HTERT RPE-1 (cell line): ENCODE measurements around the gene USF2.
"Not testable (repeated sequence)": the region's sequence is repeated elsewhere in the genome, so short reads cannot be mapped to it uniquely, and the experiment has no call there.

Source experiments
- in situ Hi-C: fragments of 300-500 bp; cut with MboI; formaldehyde crosslinking; loops from 4 replicates; pipeline ENCODE4 v1.14.3; 2020; ENCODE audit warnings: low sequenced_read_pairs

USF2 gene

DNA sequence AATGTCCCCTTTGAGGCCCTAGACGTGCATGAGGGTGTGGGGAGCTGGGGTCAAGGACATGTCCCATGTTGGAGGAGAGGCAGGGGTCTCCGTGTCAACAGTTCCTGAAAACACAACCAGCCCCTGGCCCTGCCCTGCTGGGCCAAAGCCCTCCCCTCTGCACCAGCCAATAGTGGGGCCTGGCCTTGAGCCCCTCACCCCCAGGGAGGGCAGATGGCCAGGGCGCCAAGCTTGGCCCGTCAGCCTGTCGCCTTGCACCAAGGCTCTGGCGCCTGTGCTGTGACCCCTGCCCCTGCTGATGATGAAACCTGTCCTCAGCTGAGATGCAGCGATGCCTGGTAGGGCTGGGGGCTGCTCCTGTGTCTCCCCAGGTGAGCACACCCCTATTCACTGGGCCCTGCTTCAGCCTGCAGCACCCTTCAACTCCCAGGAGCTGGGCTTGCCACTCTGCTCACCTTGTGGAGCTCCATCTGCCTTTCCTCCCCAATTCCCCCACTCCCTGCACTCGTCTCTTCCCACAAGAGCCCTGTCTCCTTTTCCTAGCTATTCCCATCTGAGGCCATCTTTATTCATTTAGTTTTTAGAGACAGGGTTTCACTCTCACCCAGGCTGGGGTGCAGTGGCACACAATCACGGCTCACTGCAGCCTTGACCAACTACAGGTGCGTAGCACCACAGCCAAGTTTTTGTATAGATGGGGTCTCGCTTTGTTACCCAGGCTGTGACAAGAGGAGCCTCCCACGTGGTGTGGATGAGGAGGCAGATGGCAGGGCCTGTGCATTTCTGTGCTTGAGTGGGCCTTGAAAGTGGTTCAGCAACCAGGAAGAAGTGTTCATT is 11.4 kb downstream of the USF2 start:
- in situ Hi-C loops = no loop called here

DNA sequence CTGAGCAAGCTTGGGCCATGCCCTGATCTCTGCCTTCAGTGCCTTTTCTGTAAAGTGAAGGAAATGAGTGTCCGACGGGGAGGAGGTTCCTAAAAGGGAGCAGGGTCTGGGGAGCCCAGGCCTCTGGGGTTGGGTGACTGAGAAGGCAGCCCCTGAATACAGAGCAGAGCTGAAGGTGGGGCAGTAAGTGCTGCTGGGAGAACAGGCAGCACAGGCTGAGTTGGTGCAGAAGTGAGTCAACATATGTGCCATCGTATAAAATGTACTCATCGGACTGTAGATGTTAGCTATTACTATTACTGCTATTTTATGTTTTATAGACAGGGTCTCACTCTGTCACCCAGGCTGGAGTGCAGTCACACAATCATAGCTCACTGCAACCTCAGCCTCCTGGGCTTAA is 12.5 kb downstream of the USF2 start:
- in situ Hi-C loops = no loop called here

DNA sequence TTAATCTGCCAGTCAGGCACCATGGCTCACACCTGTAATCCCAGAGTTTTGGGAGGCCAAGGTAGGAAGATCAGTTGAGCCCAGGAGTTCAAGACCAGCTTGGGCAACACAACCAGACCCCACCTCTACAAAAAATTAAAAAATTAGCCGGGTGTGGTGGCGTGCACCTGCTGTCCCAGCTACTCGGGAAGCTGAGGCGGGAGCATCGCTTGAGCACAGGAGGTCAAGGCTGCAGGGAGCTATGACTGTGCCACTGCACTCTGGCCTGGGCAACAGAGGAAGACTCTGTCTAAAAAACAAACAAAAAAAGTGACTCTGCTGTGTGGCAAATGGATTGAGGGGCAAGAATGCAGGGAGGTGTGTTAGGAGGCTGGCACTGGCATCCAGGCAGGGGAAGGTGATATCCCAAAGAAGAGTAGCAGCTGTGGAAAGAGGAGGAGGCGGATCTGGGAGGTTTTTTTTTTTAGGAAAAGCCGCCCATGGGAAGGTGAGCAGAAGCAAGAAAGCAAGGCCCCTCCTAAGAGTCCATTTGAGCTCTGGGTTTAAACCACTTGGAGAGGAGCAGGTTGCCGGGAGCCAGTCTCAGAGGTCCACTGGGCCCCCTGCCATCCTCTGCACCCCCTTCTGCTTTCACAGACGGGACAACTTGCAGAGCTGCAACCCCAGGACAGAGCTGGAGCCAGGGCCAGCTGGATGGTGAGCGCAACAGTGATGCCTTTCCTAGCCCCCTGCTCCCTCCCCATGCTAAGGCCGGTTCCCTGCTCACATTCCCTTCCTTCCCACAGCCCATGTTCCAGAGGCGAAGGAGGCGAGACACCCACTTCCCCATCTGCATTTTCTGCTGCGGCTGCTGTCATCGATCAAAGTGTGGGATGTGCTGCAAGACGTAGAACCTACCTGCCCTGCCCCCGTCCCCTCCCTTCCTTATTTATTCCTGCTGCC is 15.7 kb downstream of the USF2 start:
- in situ Hi-C loops = no loop called here

DNA sequence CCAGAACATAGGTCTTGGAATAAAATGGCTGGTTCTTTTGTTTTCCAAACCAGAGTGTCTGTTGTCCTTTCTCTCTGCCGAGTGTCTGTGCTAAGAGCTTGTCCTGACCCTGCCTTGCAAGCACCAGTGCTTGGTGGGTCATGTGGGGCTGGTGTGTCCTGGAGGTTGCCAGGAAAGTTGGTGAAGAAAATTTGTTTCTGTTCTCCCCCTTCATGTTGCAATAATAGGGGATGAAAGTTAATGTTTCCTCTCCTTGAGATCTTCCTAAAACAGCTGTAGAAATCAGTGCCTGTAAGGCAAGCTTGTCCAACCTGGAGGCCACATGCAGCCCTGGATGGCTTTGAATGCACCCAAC is 16.3 kb downstream of the USF2 start:
- in situ Hi-C loops = no loop called here

DNA sequence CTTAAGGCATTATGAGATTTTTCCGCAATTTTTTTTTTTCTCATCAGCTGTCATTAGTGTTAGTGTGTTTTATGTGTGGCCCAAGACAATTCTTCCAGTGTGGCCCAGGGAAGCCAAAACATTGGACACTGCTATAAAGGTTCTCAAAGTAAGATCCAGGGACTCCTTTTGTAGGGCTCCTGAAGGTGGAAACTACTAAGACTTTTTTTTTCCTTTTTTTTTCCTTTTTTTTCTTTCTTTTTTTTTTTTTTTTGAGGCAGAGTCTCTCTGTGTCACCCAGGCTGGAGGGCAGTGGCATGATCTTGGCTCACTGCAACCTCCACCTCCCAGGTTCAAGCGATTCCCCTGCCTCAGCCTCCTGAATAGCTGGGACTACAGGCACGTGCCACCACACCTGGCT is 16.7 kb downstream of the USF2 start:
- in situ Hi-C loops = not testable (repeated sequence)

DNA sequence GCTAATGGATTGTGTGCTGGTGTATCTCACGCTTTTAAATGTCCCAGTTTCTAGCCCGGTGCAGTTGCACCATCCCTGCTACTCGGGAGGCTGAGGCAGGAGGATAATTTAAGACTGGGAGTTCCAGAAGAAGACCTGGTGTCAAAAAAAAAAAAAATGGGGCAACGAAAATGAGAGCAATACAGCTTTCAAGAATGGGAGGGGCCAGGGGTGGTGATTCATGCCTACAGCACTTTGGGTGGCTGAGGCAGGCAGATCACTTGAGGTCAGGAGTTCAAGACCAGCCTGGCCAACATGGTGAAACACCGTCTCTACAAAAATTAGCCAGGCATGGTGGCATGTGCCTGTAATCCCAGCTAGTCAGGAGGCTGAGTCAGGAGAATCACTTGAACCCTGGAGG is 17.3 kb downstream of the USF2 start:
- in situ Hi-C loops = not testable (repeated sequence)

DNA sequence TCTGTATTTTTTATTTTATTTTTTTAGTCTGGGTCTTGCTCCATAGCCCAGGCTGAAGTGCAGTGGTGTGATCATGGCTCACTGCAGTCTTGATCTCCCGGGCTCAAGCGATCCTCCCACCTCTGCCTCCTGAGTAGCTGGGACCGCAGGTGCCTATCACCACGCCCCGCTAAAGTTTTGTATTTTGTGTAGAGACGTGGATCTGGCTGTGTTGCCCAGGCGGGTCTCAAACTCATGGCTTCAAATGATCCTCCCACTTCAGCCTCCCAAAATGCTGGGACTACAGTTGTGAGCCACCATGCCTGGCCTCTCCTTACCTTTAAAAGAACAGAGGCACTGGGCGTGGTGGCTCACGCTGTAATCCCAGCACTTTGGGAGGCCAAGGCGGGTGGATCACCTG is 19.0 kb downstream of the USF2 start:
- in situ Hi-C loops = no loop called here

DNA sequence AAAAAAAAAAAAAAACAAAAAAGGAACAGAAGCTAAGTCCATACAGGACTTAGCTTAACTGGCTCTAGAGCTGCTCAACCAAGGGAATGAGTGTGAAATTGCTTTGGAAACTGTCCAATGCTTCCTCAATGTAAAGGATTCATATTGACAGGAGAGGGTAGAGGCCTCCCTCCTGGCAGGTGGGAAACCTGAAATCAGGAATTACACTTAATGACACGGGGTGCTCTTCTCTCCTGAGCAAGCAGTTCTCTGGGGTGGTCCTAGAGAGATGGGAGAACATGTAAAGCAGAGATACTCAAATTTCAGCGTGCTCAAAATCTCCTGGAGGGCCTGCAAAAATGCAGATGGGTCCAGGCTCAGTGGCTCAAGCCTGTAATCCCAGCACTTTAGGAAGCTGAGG is 19.6 kb downstream of the USF2 start:
- in situ Hi-C loops = no loop called here

DNA sequence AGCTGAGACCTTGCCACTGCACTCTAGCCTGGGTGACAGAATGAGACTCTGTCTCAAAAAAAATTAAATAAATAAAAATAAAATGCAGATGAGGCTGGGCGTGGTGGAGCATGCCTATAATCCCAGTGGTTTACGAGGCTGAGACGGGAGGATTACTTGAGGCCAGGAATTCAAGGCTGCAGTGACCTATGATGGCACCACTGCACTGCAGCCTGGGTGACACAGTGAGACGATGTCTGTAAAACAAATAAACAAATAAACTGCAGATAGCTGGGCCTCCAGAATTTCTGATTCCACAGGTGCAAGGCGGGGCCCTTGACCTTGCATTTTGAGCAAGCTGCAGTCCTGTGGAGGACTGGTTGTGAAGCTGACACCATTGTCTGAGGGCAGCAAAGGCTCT is 20.1 kb downstream of the USF2 start:
- in situ Hi-C loops = no loop called here

DNA sequence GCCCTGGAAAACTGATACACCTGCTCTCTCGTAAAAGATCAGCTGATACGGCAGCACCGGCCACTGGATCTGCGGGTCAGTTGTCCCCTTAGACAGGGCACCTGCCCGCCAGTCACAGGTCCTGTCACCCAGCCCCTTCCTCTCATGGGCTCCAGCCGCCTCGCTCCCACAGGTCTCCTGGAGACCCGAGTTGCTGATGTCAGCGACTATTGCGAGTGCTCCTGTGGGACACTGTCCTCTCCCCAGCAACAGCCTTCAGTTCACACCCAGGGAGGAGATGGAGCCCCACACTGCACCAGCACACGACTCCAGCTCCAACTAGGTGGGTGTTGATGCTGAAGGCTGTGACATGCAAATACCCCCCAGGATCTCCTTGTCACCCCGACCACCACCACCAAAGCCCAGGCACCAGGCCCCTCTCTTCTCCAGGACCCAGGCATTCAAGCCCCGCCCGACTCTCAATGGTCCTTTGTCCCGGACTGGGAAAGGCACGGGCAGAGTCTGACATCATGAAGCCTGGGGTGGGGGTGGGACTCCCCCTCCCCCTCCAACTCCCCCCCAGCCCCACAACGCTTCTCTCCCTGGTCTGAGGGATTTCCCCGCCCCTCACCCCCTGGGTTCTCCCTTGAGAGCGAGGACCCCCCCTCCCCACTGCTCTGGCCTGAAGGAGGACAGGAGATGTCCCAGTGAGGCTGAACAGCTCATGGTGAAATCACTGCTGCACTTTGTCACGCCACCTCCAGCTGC is 21.8 kb downstream of the USF2 start:
- in situ Hi-C loops = no loop called here

DNA sequence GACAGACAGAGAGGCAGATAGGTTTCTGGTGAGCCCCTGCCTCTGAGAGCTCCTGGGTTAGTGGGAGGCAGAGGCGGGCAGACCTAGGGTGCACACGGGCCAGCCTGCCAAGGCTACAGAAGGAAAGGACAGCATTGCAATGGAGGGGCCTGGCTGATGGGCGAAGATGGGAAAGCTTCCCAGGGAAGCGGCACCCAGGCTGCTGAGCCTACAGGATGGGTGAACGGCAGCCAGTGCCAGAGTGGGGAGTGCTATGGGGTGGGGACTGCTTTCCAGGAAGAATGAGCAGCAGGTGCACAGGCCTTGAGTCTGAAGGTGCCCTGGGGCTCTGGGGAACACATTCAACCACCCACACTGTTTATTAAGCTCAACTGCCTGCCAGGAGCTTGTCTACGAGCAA is 22.5 kb downstream of the USF2 start:
- in situ Hi-C loops = no loop called here

DNA sequence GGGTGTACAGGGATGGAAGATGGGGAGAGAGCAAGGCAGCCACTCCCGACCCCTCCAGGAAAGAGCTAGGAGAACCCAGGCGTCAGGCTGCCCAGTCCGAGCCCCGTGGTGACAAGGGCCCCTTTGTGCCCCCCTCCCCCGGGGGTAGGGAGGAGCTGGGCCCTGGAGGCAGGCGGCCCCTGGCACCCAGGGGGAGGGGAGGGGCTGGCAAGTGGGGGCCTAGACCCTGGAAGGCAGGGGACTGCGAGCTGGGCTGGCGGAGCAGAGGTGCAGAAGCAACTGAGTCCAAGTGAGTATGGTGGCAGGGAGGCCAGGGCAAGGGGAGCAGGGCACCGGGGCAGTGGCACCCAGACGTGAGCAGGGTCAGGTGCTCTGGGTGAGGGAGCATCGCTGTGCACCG is 23.2 kb downstream of the USF2 start, which contains the start of gene MAG:
MAG (plus strand) TSS at position 246 of the 400 bp plus-strand sequence. CDS start 3,248 bp downstream, outside the sequence.
- in situ Hi-C loops = no loop called here

DNA sequence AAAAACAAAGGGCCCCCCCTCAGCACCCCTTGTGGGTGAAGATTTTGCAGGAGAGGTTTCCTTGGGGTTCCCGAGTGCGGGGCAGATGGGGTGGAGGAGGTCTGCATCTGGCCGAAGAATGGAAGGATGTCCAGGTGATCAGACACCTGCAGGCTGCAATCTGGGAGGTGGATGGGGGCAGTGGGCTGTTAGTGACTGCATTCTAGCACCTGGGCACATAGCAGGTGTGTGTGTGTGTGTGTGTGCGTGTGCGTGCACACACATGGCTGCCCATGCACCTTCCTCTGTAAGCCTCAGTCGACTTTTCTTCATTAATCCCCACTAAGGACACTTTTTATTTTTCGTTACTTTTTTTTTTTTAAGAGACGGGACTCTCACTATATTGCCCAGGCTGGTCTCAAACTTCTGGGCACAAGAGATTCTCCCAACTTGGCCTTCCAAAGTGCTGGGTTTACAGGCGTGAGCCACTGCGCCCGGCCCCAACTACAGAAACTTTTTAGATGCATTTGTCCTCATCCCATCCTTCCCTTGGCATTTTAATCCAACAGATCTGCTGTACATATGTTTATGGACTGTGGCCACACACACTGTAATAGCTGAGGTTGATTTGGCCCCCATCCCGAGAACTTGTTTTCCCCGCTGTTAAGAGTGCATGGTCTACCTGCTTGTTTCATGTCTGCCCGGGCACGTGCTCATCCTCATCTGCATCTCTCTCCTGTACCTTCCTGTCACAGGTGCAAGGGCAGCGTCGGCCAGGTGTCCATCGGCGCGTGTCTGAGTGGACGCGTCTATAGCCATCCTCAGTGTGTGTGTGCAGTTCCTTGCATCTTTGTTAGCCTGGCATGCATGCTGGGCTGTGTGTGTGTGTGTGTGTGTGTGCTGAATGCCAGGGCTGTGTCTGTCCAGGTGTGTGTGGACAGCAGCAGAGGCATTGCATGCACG is 23.9 kb downstream of the USF2 start:
- in situ Hi-C loops = no loop called here

DNA sequence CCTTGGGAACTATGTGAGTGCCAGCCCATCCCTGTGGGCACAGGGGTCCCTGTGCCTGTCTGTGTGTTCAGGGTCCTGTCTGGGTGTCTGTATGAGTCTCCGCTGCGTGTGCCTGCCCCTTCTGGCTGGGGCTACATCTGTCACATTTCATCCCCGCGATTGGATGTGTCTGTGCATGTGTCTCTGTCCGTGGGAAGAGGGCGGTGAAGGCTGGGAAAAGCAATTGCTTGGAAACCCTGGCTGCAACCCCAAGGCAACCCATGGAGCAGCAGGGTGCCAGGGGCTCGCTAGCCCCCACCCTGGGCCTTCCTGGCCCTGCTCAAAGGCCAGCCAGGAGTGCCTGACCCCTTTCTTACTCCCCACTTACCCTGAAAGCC is 24.6 kb downstream of the USF2 start:
- in situ Hi-C loops = no loop called here

DNA sequence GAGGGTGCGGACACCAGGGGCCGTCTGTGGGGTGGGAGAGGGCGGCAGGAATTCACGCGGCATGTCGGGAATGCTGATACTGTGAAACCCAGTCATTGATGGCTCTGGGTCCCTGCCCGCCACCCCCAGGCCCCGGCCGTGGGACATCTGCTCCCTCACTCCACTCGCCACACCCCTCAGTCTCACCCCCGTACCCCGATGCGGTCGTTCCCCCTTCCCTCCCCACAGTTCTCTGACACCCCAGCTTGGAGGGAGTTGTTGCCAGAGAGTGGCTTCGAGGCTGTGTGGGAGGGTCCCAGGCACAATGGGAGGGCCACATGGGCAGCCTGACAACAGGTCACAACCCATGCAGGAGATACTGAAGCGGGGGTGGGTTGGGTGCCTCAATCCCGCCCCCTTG is 25.0 kb downstream of the USF2 start:
- in situ Hi-C loops = no loop called here

DNA sequence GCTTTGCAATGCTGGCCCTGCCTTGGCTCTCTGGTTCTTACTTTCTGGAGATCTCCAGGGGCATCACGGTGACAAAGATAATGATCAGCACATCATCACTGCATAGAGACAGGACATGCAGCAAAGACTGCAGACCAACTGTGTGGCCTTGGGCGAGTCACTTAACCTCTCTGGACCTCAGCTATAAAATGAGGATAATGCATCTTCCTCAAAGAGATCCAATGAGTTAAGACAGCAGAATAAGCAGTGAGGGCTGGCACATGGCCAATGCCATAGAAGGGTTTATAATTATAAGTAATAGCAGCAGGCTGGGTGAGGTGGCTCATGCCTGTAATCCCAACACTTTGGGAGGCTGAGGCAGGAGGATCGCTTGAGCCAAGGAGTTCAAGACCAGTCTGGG is 25.6 kb downstream of the USF2 start:
- in situ Hi-C loops = no loop called here

DNA sequence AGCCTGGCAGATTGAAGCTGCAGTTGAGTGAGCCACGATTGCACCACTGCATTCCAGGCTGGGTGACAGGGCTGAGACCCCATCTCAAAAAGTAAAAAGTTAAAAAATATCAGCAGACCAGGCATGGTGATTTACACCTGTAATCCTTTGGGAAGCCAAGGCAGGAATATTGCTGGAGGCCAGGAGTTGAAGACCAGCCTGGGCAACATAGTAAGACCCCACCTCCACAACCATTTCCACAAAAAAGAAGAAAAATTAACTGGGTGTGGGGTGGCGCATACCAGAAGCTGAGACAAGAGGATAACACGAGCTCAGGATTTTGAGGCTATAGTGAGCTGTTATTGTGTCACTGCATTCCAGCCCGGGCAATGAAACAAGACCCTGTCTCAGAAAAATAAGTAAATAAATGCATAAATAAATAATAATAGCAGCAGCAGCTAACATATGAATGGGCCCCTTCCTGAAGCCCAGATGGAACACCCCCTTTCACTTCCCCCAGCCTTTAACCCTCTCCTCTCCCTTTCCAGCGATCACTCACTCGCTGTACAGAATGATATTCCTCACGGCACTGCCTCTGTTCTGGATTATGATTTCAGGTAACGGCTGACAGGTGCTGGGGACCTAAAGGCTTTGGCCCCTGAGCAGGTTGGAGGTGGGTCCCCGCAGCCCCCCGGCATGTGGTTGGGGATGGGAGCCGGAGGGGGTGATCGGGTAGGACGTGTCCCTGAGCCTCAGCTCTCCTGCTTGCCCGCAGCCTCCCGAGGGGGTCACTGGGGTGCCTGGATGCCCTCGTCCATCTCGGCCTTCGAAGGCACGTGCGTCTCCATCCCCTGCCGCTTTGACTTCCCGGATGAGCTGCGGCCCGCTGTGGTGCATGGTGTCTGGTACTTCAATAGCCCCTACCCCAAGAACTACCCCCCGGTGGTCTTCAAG is 26.4 kb downstream of the USF2 start:
- in situ Hi-C loops = no loop called here

DNA sequence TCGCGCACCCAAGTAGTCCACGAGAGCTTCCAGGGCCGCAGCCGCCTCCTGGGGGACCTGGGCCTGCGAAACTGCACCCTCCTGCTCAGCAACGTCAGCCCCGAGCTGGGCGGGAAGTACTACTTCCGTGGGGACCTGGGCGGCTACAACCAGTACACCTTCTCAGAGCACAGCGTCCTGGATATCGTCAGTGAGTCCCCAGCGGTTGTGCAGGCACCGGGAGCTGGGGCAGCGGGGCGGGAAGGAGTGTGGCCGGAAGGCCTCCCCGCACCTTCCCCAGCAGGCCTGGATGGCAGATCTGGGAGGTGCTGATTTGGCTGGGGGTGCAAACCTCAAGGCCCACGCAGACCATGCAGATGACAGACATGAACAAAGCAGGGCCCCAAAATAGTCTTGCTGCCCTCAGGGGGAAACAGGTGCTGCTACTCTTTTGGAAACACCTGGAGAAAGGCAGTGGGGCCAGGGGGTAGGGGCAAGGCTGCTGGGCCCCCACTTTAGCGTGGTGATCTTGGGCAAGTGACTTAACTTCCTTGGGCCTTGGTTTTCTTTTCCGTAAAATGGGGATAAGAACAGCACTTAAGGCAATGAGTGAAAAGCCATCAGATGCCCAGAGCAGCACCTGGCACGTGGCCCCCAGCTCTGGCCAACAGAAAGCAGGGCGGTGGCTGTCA is 27.2 kb downstream of the USF2 start:
- in situ Hi-C loops = no loop called here
